IMR-90 (cell line): ENCODE results near the gene P2RY14. TPM values are rescaled to one million over a fixed set of nuclear protein-coding genes. Genes with fewer than 3 reads are reported as not detected.

ENCODE experiments used
- ATAC-seq: fragments of 200-7000 bp; cut with Tn5 transposase; 2 replicates; pipeline ENCODE4 v1.9.1; 2020; ENCODE audit warnings: low read depth, mild to moderate bottlenecking, moderate library complexity
- BruUV-seq: library from RNA; stranded (reverse); fragments of 400-500 nt; replicated peaks from 2 replicates; lab custom pipeline; 2021; lab: Mats Ljungman, UMichigan
- CTCF ChIA-PET: fragments of 300-600 bp; formaldehyde crosslinking; extraction: SDS; loops from one replicate; lab custom pipeline; 2021; ENCODE audit warnings: antibody characterized with exemption; lab: Yijun Ruan, JAX
- POLR2A ChIA-PET: fragments of 300-600 bp; sonication (Branson Sonifier 250); formaldehyde crosslinking; loops from one replicate; lab custom pipeline; 2022; ENCODE audit warnings: antibody characterized with exemption; ENCODE audit not compliant: unreplicated experiment; lab: Charles Lee
- DNase-seq: peaks from one replicate; pipeline ENCODE4 v3.0.0; 2013
- H2AFZ ChIP-seq: replicated peaks from 2 replicates; pipeline ENCODE3; 2013; ENCODE audit warnings: low read length, mild to moderate bottlenecking; ENCODE audit not compliant: poor library complexity
- H2AK5ac ChIP-seq: 2 replicates; pipeline ENCODE4 v1.6.1; 2013; ENCODE audit warnings: low read depth, low read length, inconsistent platforms
- H2AK9ac ChIP-seq: replicated peaks from 2 replicates; pipeline ENCODE3; 2013; ENCODE audit warnings: mild to moderate bottlenecking, low read depth, low read length, moderate library complexity; ENCODE audit not compliant: poor library complexity
- H2BK120ac ChIP-seq: 2 replicates; pipeline ENCODE4 v1.6.1; 2013; ENCODE audit warnings: low read depth, low read length, inconsistent platforms
- H2BK15ac ChIP-seq: 3 replicates; pipeline ENCODE4 v1.6.1; 2013; ENCODE audit warnings: low read depth, low read length, inconsistent platforms
- H2BK20ac ChIP-seq: 2 replicates; pipeline ENCODE4 v1.6.1; 2013; ENCODE audit warnings: low read depth, mild to moderate bottlenecking, inconsistent platforms, low read length, moderate library complexity
- H2BK5ac ChIP-seq: 2 replicates; pipeline ENCODE4 v1.6.1; 2013; ENCODE audit warnings: mild to moderate bottlenecking, low read depth, low read length, inconsistent platforms; ENCODE audit not compliant: poor library complexity, severe bottlenecking
- H3K14ac ChIP-seq: replicated peaks from 2 replicates; pipeline ENCODE4 v1.6.1; 2013; ENCODE audit warnings: low read depth, low read length, inconsistent platforms
- H3K18ac ChIP-seq: 2 replicates; pipeline ENCODE4 v1.6.1; 2013; ENCODE audit warnings: low read depth, low read length, control low read depth
- H3K23ac ChIP-seq: 2 replicates; pipeline ENCODE4 v1.6.1; 2013; ENCODE audit warnings: low read depth, low read length, inconsistent platforms
- H3K27ac ChIP-seq: 2 replicates; pipeline ENCODE4 v1.5.1; 2013; ENCODE audit warnings: mild to moderate bottlenecking, control low read depth, low read length; ENCODE audit not compliant: insufficient read depth
- H3K27me3 ChIP-seq: 2 replicates; pipeline ENCODE4 v1.6.1; 2013; ENCODE audit warnings: low read length; ENCODE audit not compliant: control insufficient read depth, insufficient read depth
- H3K36me3 ChIP-seq: 2 replicates; pipeline ENCODE4 v1.6.1; 2013; ENCODE audit warnings: low read length, mixed read lengths; ENCODE audit not compliant: control insufficient read depth, insufficient read depth
- H3K4ac ChIP-seq: 2 replicates; pipeline ENCODE4 v1.6.1; 2013; ENCODE audit warnings: low read depth, low read length, inconsistent platforms
- H3K4me1 ChIP-seq: 2 replicates; pipeline ENCODE4 v1.6.1; 2013; ENCODE audit warnings: low read length, mixed read lengths; ENCODE audit not compliant: control insufficient read depth, insufficient read depth
- H3K4me2 ChIP-seq: 2 replicates; pipeline ENCODE4 v1.6.1; 2013; ENCODE audit warnings: low read depth, mild to moderate bottlenecking, control low read depth, low read length, moderate library complexity
- H3K4me3 ChIP-seq: 2 replicates; pipeline ENCODE4 v1.5.1; 2013; ENCODE audit warnings: low read depth, mild to moderate bottlenecking, control low read depth, low read length, moderate library complexity; ENCODE audit not compliant: insufficient read depth
- H3K56ac ChIP-seq: 2 replicates; pipeline ENCODE4 v1.6.1; 2013; ENCODE audit warnings: low read length, inconsistent platforms; ENCODE audit not compliant: insufficient read depth; ENCODE audit errors: extremely low read depth
- H3K79me1 ChIP-seq, 2 experiments: 2 replicates each; pipeline ENCODE4 v1.6.1; 2013; ENCODE audit warnings: low read length in 2 of 2, inconsistent platforms in 1 of 2, low read depth in 1 of 2
- H3K9ac ChIP-seq: 2 replicates; pipeline ENCODE4 v1.6.1; 2013; ENCODE audit warnings: low read depth, low read length, control low read depth
- H3K9me1 ChIP-seq: 2 replicates; pipeline ENCODE4 v1.6.1; 2013; ENCODE audit warnings: low read length, inconsistent platforms; ENCODE audit not compliant: insufficient read depth
- H3K9me3 ChIP-seq: 2 replicates; pipeline ENCODE4 v1.6.1; 2013; ENCODE audit warnings: low read length; ENCODE audit not compliant: control insufficient read depth, insufficient read depth
- H4K20me1 ChIP-seq: 2 replicates; pipeline ENCODE4 v1.6.1; 2013; ENCODE audit warnings: low read length, inconsistent platforms; ENCODE audit not compliant: insufficient read depth
- H4K5ac ChIP-seq: 2 replicates; pipeline ENCODE4 v1.6.1; 2013; ENCODE audit warnings: mild to moderate bottlenecking, low read depth, low read length, control low read depth
- H4K8ac ChIP-seq, 2 experiments: 2 replicates each; pipeline ENCODE4 v1.6.1; 2013; ENCODE audit warnings: low read depth in 2 of 2, low read length in 2 of 2, control low read depth in 1 of 2, inconsistent platforms in 1 of 2
- H4K91ac ChIP-seq: 2 replicates; pipeline ENCODE4 v1.6.1; 2013; ENCODE audit warnings: low read depth, low read length, inconsistent platforms; ENCODE audit not compliant: insufficient read depth
- BHLHE40 ChIP-seq: fragments of 150-350 bp; IDR thresholded peaks from 2 replicates; pipeline ENCODE4 v1.6.1; 2016; ENCODE audit warnings: mild to moderate bottlenecking, low read depth, low read length
- CEBPB ChIP-seq: IDR thresholded peaks from 2 replicates; pipeline ENCODE4 v1.6.1; 2012; ENCODE audit warnings: low read depth, low read length, improper control_type of control experiment
- CHD1 ChIP-seq: IDR thresholded peaks from 2 replicates; pipeline ENCODE4 v1.6.1; 2012; ENCODE audit warnings: low read depth, low read length, improper control_type of control experiment
- FOS ChIP-seq: fragments of 150-350 bp; IDR thresholded peaks from 2 replicates; pipeline ENCODE4 v1.6.1; 2016; ENCODE audit warnings: low read depth, low read length
- MAFK ChIP-seq: IDR thresholded peaks from 2 replicates; pipeline ENCODE4 v1.6.1; 2012; ENCODE audit warnings: low read depth, low read length, improper control_type of control experiment
- MAZ ChIP-seq: IDR thresholded peaks from 2 replicates; pipeline ENCODE4 v1.6.1; 2012; ENCODE audit warnings: low read depth, mild to moderate bottlenecking, low read length, improper control_type of control experiment, moderate library complexity, borderline replicate concordance
- MXI1 ChIP-seq: IDR thresholded peaks from 2 replicates; pipeline ENCODE4 v1.6.1; 2012; ENCODE audit warnings: low read depth, mild to moderate bottlenecking, low read length, moderate library complexity, borderline replicate concordance
- NFE2L2 ChIP-seq: fragments of 150-350 bp; IDR thresholded peaks from 2 replicates; pipeline ENCODE4 v1.6.1; 2016; ENCODE audit warnings: low read depth, mild to moderate bottlenecking, low read length
- POLR2A ChIP-seq: IDR thresholded peaks from 2 replicates; pipeline ENCODE4 v1.6.1; 2012; ENCODE audit warnings: mild to moderate bottlenecking, low read depth, low read length
- RAD21 ChIP-seq: IDR thresholded peaks from 2 replicates; pipeline ENCODE4 v1.6.1; 2012; ENCODE audit warnings: low read length, improper control_type of control experiment
- RCOR1 ChIP-seq: IDR thresholded peaks from 2 replicates; pipeline ENCODE4 v1.6.1; 2012; ENCODE audit warnings: mild to moderate bottlenecking, low read length, improper control_type of control experiment; ENCODE audit not compliant: insufficient replicate concordance
- RFX5 ChIP-seq: IDR thresholded peaks from 2 replicates; pipeline ENCODE4 v1.8.0; 2012; ENCODE audit warnings: low read depth, mild to moderate bottlenecking, low read length, moderate library complexity
- SMC3 ChIP-seq: fragments of 150-350 bp; IDR thresholded peaks from 2 replicates; pipeline ENCODE4 v1.6.1; 2016; ENCODE audit warnings: low read depth, mild to moderate bottlenecking, antibody characterized with exemption, low read length, moderate library complexity
- WGBS, 2 experiments: methylation state at CpG; one replicate each; pipeline versions ENCODE4 v1.1.5 to v1.1.7; 2013; ENCODE audit warnings: missing lambda C conversion rate in 2 of 2; ENCODE audit not compliant: insufficient read length in 1 of 2; ENCODE audit errors: extremely low coverage in 2 of 2; 5-methylcytosine and 5-hydroxymethylcytosine counted together
- dilution Hi-C: fragments of 300-500 bp; cut with HindIII; formaldehyde crosslinking; loops from one replicate; pipeline ENCODE4 v1.14.3; 2018; ENCODE audit warnings: low sequenced_read_pairs; ENCODE audit not compliant: unreplicated experiment
- in situ Hi-C: fragments of 300-500 bp; cut with MboI; formaldehyde crosslinking; loops from 3 replicates; pipeline ENCODE4 v1.14.3; 2019; ENCODE audit warnings: low sequenced_read_pairs, inconsistent platforms, mixed read lengths
- intact Hi-C: fragments of 100-400 bp; cut with micrococcal nuclease; formaldehyde crosslinking; loops from 2 replicates; pipeline ENCODE4 v1.10.0; 2022
- polyA plus RNA-seq, 3 experiments: library from polyadenylated mRNA; depleted of rRNA; stranded (reverse); fragments of >200 nt; gene quantifications; 2 replicates each; pipeline ENCODE4 v1.2.3, GENCODE V29; 2012; ENCODE audit warnings: low replicate concordance in 1 of 3
- total RNA-seq: library from RNA; depleted of rRNA; stranded (reverse); fragments of >200 nt; gene quantifications from 2 replicates; pipeline ENCODE4 v1.2.3, GENCODE V29; 2012
- TF ChIP-seq, protein P1 (sequence below): fragments of 150-350 bp; IDR thresholded peaks from 2 replicates; pipeline ENCODE4 v1.6.1; 2017; ENCODE audit warnings: mild to moderate bottlenecking, antibody characterized with exemption, low read length, low read depth
- TF ChIP-seq, protein P2 (sequence below): conservative IDR thresholded peaks from 2 replicates; pipeline ENCODE4 v1.5.1; 2012; ENCODE audit warnings: mild to moderate bottlenecking, low read depth, low read length, improper control_type of control experiment
- TF ChIP-seq, protein P3 (sequence below): fragments of 150-350 bp; IDR thresholded peaks from 2 replicates; pipeline ENCODE4 v1.6.1; 2016; ENCODE audit warnings: low read depth, mild to moderate bottlenecking, low read length, moderate library complexity, borderline replicate concordance

Gene P2RY14
- total and polyA plus RNA-seq, 2 of the 4 experiments (the other 2 are of a cell fraction), result not detected

DNA sequence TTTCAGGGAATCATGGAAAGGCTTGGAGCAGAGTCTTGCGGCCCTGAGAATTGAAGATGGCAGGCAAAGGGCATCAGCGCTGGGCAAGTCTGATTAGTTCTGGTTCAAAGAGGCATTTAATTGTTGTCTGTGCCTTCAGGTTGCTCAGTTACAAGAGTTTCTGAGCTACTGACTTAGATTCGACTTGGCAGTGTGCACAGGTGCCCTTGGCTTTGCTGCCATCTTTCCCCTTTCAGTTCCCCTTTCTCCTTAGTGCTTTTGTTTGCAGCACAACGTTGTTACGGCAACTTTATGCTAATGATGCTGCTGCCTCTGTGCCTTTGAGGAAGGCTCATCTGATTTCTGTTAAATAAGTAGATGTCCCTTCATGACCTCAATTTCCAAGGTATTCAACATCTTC lies 12.5 kb downstream of the P2RY14 start:
- H3K9ac ChIP-seq, result no peak overlapping the region
- no peaks in the 10 kb centered on the region for H4K20me1 ChIP-seq
- 0 out of 2 replicates have a peak overlapping the region, but pooled peaks have one; percentile 54 for H4K5ac ChIP-seq
- DNase-seq, result no peak
- H3K27me3 ChIP-seq, result no peaks in the 10 kb centered on the region
- intact Hi-C loops, result no loop called here
- 0 out of 4 replicates have a peak overlapping the region, but pooled peaks of 1 of the 2 experiments have one; percentile 11 for H4K8ac ChIP-seq
- no peak overlapping the region for H2AK9ac ChIP-seq
- no peak overlapping the region; the same call in 1 of the 2 replicates for H3K18ac ChIP-seq
- no peak overlapping the region for H3K14ac ChIP-seq
- in situ Hi-C loops, result no loop called here
- TF ChIP-seq MXI1 (no peak), MAFK (no peak), RCOR1 (no peak), CHD1 (no peak), SMC3 (no peak), RAD21 (no peak), CEBPB (no peak), FOS (no peak), MAZ (no peak), BHLHE40 (no peak), NFE2L2 (no peak), RFX5 (no peak), POLR2A (no peak)
- TF ChIP-seq, protein P1, sequence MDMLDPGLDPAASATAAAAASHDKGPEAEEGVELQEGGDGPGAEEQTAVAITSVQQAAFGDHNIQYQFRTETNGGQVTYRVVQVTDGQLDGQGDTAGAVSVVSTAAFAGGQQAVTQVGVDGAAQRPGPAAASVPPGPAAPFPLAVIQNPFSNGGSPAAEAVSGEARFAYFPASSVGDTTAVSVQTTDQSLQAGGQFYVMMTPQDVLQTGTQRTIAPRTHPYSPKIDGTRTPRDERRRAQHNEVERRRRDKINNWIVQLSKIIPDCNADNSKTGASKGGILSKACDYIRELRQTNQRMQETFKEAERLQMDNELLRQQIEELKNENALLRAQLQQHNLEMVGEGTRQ, result no peak
- TF ChIP-seq, protein P2, sequence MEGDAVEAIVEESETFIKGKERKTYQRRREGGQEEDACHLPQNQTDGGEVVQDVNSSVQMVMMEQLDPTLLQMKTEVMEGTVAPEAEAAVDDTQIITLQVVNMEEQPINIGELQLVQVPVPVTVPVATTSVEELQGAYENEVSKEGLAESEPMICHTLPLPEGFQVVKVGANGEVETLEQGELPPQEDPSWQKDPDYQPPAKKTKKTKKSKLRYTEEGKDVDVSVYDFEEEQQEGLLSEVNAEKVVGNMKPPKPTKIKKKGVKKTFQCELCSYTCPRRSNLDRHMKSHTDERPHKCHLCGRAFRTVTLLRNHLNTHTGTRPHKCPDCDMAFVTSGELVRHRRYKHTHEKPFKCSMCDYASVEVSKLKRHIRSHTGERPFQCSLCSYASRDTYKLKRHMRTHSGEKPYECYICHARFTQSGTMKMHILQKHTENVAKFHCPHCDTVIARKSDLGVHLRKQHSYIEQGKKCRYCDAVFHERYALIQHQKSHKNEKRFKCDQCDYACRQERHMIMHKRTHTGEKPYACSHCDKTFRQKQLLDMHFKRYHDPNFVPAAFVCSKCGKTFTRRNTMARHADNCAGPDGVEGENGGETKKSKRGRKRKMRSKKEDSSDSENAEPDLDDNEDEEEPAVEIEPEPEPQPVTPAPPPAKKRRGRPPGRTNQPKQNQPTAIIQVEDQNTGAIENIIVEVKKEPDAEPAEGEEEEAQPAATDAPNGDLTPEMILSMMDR, result no peak
- TF ChIP-seq, protein P3, sequence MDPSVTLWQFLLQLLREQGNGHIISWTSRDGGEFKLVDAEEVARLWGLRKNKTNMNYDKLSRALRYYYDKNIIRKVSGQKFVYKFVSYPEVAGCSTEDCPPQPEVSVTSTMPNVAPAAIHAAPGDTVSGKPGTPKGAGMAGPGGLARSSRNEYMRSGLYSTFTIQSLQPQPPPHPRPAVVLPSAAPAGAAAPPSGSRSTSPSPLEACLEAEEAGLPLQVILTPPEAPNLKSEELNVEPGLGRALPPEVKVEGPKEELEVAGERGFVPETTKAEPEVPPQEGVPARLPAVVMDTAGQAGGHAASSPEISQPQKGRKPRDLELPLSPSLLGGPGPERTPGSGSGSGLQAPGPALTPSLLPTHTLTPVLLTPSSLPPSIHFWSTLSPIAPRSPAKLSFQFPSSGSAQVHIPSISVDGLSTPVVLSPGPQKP, result no peak
- no peak overlapping the region; the same call in 1 of the 2 replicates for H4K91ac ChIP-seq
- no peak overlapping the region for H3K27ac ChIP-seq
- no peak overlapping the region for H2BK5ac ChIP-seq
- no peak overlapping the region for H2AK5ac ChIP-seq
- H3K36me3 ChIP-seq, result no peaks in the 10 kb centered on the region
- no peak overlapping the region for H2BK120ac ChIP-seq
- H3K9me1 ChIP-seq, result no peaks in the 10 kb centered on the region
- no peak for ATAC-seq
- H2AFZ ChIP-seq, result no peak overlapping the region
- H3K4me2 ChIP-seq, result no peak overlapping the region
- POLR2A ChIA-PET, result no interaction called here
- BruUV-seq, result no TSS peak
- CTCF ChIA-PET, result no interaction called here
- peaks cover 5% of the 10 kb centered on the region for H3K4me1 ChIP-seq
- H2BK15ac ChIP-seq, result no peak overlapping the region
- no peak overlapping the region for H3K56ac ChIP-seq
- no peak overlapping the region for H3K4me3 ChIP-seq
- dilution Hi-C loops, result no loop called here
- no peaks in the 10 kb centered on the region for H3K79me1 ChIP-seq
- no peak overlapping the region for H3K23ac ChIP-seq
- no peaks in the 10 kb centered on the region for H3K9me3 ChIP-seq
- no peak overlapping the region for H3K4ac ChIP-seq
- 100% methylated on average over 1 of the region's 5 CpGs; no CpG with 5 or more reads in 1 of the 2 experiments for WGBS, 2 experiments
- no peak overlapping the region for H2BK20ac ChIP-seq
